Omental fat pad (tissue), 4 donors: ENCODE measurements around the gene FLII. TPM values are rescaled to one million over a fixed set of nuclear protein-coding genes. Genes with fewer than 3 reads are reported as not detected.

ENCODE experiments used
- ATAC-seq: fragments of 150-250 bp; one replicate; pipeline ENCODE4 v1.9.1; 2016; ENCODE audit warnings: mild to moderate bottlenecking, moderate library complexity; ENCODE audit not compliant: low FRiP score
- DNase-seq: peaks from one replicate; pipeline ENCODE4 v3.0.0-alpha.2; 2019; ENCODE audit warnings: low spot score
- CTCF ChIP-seq, 3 donors: fragments of 450-650 bp; IDR thresholded peaks; one replicate each; pipeline ENCODE4 v1.5.1; 2016 to 2017; ENCODE audit warnings: antibody characterized with exemption in 3 of 3, mild to moderate bottlenecking in 3 of 3, moderate library complexity in 2 of 3
- total RNA-seq, 4 donors: library from RNA; depleted of rRNA; stranded (reverse); fragments of >200 nt; gene quantifications; one replicate each; pipeline ENCODE4 v1.1.0, GENCODE V29; 2016

Gene FLII
- total RNA-seq, 4 donors from 2014 or later: 198 to 328 (median 324) TPM

- no peak for TF ChIP-seq CTCF (IDR thresholded peaks at IDR 0.05)
- no peak for DNase-seq
- no peak for ATAC-seq
These were observed 8.8 kb upstream of the FLII start for GRCh38 chr17:18267366-18267765.

- no peak for TF ChIP-seq CTCF (IDR thresholded peaks at IDR 0.05)
- DNase-seq: no peak
- no peak for ATAC-seq
These were observed 5.5 kb upstream of the FLII start for GRCh38 chr17:18263885-18264682.

GRCh38 chr17:18262641-18263040 is 4.1 kb upstream of the FLII start:
- DNase-seq (no peak), ATAC-seq (no peak)
- TF ChIP-seq CTCF (IDR thresholded peaks at IDR 0.05): no peak

GRCh38 chr17:18262111-18262510 is 3.6 kb upstream of the FLII start:
- DNase-seq (no peak), ATAC-seq (no peak)
- TF ChIP-seq CTCF (IDR thresholded peaks at IDR 0.05): no peak

- ATAC-seq (no peak), DNase-seq (no peak)
- no peak for TF ChIP-seq CTCF (IDR thresholded peaks at IDR 0.05)
These were observed 3.1 kb upstream of the FLII start for GRCh38 chr17:18261659-18262058.

- TF ChIP-seq CTCF (IDR thresholded peaks at IDR 0.05): no peak
- ATAC-seq: peak; percentile 53
- DNase-seq: peak; percentile 38
These were observed 2.6 kb upstream of the FLII start for GRCh38 chr17:18261146-18261515.
